Activated gamma-delta T cell treated with Interleukin-2 at 50 U/mL for 16 hours (primary cell): ENCODE measurements around the gene ADAMTS18.

Source experiments
- DNase-seq: peaks from one replicate; pipeline ENCODE4 v3.0.0-alpha.2; 2020

The ADAMTS18 gene

DNA sequence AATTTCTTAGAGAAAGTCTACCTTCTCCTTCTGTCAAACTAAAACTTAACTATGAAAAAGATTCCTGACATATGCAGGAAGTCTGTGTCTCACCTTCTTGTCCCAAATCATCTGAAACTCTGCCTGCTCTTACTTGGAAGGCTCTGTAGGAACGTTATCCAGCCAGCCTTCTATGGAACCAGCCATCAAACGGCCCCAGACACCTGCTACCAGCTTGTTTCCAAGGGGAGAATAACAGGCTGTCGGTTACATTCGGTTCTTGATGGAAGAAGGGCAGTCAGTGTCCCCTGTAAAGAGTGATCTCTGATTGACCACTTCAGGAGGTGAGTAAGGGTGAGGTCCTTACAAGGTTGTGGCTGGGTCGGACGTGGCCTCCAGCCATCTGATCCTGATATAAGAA is 1.7 kb downstream of the ADAMTS18 start:
- DNase-seq = no peak

DNA sequence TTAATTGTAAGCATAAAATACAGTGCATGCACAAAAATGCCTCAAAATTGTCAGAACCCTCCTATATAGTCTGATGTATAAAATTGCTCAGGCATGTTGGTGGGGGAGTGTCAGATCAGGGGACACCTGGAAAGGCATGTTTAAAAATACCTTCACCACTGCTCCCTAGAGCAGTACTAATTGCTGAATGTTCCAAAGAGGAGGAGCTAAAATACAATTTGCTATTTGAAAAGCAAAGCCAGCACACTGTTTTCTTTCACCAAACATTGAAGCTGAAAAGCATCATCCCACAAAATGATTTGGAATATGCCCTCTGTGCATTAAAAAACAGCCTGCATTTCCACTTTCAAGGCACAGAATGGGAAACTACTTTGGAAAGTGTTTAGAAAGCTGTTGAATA is 2.6 kb downstream of the ADAMTS18 start:
- DNase-seq = no peak

DNA sequence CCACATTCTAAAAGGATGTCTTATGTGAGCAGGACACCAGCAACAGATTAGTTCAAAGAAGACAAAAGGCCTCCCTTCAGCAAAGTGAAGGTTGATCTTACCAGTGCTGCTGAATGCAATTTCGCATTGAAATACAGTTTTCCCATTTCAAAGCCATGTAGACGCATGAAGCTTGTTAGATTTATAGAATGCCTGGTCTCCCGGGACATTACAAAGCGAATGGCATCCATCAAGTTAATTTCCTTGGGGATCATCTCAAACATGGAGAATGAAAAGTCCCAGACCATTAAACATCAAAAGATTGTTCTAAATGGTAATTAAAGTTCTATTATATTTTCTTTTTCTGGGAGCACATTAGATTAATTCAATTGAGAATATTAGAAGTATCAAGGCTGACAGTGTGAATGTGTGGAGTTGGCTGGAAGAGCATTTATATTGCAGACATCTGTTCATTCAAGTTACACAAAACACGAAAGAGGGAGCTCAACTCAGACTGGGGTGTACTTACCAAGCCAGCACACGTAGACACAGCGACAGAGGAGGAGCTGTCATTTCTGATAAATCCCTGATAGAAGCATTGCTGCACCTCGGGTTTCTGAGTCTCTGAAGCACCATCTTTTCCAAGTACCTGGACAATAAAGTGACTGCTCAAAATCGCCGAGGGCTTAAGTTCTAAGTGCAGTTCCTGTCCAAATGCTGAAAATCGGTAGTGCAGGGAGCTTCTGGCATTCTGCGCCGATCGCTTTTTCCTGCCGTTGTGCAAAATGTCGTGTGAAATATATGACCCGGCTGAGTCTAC is 3.8 kb downstream of the ADAMTS18 start:
- DNase-seq = no peak

DNA sequence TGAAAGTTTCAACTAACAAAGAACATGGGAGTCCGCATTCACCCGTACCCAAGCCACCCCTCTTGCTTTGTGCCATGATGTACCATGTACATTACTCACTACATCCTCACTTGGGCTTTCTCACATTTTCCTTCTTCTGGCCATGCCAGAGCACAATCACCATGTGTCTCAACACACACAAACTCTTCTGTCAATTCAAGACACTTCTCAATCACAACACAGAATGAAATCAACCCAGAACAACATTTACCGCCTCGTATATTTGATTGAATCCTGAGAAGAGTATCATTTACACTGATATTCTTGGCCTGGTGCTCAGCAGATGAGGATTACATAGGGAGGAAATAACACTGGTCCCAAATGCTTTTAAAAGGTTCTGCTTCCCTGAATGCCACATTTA is 4.5 kb downstream of the ADAMTS18 start:
- DNase-seq = no peak

DNA sequence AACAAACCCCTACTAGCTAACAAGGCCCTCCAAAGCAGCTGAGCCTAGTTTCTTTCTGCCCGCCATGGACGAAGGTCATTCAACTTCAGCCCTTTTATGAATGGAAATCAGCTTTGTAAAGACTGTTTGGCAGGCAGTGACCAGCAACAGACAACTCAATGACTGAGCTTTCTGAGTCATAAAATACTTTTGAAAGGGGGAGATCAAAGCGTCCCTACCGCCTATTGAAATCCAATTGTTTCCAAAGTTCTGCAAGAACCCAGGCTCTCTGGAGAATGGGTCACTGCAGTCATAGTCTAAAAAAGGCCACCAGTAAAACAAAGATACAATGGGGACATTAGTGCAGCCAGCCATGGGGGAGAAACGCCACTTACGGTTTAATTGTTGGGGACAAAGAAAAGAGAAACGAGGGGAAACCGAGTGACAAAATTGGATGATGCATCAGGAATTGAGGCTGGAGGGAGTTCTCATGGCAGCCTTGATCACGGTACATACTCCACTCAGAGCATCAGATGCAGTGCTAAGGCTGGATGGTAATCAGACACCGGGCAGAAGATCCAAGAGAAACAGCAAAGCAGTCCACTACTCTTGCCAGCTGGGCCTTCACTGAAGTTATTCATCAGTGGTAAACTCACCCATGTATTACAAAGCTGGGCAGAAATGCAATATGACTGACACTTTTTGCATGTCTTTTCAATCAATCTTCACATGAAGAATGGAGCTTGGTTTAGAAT is 9.8 kb downstream of the ADAMTS18 start:
- DNase-seq = no peak

DNA sequence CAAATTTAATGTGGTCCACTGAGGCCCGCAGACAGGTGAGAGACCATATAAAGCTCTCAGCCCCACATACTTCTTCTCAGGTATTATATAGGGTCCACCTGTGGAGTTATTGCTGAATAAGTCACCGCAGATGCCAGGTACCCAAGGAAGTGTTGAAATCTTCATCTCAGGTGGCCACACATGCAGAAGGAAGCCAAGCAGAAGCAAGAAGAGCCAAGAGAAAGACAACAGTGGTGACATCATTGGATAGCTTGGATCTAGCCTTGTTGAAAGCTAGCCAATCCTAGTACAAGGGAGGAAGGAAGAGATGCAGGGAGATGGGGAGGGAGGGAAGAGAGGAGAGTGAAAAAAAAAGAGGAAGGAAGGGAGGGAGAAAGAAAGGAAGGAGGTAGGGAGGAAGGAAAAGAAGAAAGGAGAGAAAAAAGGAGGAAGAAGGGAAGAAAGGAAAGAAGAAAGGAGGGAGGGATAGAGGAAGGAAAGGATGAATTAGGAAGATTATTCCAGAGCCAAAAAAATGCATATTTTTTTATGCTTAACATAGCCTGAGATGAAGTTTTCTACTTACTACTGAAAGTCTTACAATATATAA is 12.5 kb downstream of the ADAMTS18 start:
- no peak for DNase-seq

DNA sequence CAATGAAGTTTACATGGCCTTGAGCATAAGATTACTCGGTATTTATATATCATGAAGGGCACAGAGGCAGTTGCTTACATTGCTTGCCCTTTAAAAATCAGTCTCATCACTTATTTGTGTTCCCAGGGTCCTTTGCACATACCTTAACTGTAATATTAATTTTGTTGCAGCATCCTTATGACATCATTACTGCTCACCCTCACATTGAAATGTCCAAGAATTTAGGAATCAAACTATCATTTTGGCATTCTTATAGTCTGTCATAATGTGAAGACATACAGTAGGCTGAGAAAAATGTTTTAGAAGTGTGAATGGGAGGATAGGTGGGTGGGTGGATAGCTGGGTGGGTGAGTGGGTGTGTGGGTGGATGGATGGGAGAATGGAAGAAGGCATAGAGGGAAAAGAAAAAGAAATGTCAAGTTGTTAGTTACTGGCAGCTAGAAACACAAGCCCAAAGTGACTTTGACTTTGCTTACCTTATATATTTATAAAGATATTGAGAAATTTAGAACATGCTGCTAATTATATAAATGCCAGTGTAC is 17.8 kb downstream of the ADAMTS18 start:
- DNase-seq = no peak

DNA sequence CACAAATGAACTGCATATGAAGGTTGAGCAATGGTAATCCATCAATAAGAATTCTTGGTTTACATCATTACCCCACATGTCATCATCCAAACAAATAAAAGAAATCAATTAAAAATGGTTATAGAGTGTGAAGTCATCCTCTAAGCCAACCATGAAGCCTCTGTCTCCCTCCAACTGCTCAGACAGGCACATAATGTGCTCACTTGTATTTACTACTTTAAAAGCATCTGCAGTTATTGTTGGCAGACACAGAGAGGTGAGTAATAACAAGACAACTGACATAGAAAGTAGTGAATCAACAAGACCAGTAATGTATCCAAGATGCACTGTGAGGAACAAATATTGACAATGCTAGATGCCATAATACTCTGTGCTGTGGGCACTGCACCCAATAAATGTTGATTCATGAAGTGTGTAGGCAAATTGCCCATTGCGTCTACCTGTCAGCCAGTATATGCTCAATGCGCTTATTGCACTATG is 20.0 kb downstream of the ADAMTS18 start:
- no peak for DNase-seq

DNA sequence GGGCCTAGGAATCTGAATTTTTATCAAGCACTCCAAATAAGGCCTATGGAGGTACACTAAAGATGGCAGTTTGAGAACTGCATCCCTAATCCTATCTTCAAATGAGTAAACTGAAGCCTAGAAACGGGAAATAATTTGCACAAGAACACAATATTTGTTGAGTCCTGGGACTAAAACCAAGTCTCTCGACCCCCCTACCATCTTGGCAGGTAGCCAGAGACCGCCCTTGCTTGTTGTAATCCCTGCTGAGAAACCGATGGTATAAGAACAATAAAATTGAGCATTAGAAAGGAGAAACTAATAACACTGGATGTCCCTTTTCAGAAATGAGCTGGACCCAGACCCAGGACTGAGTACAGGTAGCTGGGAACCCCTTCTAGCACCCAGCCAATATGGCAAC is 24.4 kb downstream of the ADAMTS18 start:
- no peak for DNase-seq

DNA sequence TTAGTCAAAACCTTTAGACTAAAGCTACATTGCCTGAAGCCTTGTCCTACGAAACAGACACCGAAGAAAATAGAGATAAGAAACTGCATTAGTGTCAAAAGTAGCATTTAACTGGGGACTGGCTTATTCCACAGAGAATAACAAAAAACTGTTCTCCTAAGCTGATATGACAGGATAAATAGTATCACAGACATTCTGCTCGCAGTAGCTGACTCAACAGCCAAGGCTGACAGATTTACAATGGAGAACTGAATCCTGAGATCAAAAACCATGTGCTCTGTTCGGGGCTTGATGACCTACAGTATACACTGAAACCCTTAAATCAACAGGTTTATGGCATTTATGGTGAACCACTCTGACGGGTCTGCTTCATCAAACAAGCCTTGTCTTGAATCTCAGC is 25.5 kb downstream of the ADAMTS18 start:
- DNase-seq = no peak

DNA sequence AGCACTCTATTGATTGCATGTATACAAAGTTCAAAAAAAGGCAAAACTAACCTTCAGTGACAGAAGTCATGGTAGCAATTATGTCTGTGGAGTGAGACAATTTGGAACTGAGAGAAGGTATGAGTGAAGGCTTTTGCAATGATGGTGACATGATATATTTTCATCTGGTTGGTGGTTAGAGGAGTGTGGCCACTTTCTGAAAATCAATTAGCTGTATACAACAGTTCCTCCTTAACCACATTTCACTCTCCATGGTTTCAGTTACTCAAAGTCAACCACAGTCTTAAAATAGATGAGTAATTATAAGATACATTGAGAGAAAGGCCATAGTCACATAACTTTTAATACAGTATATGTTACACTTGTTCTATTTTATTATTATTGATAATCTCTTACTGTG is 26.2 kb downstream of the ADAMTS18 start:
- DNase-seq = no peak

DNA sequence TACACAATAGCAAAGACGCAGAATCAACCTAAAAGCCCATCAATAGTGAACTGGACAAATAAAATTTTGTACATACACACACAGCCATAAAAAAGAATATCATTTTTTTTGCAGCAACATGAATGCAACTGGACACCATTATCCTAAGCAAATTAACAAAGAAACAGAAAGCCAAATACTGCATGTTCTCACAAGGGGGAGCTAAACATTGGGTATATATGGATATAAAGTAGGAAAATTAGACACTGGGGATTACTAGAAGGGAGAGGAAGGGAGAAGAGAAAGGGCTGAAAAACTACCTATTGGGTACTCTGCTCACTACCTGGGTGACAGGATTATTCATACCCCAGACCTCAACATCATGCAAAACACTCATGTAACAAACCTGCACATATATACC is 28.2 kb downstream of the ADAMTS18 start:
- DNase-seq = no peak

DNA sequence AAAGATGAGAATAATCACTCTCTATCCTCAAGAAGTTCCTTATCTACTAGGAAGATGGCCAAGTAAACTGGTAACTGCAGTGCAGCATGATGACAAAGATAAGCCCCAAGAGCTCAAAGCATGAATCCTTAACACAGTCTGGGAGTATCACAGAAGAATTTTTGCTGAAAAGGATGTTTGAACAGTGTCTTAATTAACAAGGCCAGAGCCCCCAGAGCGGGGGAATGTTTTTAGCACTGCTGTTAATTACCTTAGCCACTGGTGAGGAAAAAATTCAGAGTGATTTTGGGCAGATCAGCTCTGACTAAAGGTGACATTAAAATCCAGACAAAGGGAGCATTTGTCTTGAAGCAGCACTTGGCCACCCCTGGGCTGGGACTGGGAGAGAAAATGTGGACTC is 30.1 kb downstream of the ADAMTS18 start:
- no peak for DNase-seq

DNA sequence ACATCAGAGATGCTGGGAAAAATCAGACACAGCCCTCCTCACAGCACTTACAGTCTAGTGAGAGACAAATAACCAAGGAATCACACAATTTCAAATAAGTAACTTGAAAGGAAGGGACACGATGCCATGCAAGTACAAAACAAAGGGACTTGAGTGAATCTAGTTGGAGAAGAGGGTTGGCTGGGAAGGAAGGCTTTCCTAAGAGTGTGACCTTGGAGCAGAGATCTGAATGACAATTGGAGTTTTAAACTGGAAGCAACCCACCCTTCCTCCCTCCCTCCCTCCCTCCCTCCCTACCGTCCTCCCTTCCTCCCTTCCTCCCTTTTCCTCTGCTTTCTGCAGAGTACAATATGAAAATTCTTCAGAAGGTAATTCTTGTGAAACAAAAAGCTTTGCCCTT is 31.1 kb downstream of the ADAMTS18 start:
- no peak for DNase-seq

DNA sequence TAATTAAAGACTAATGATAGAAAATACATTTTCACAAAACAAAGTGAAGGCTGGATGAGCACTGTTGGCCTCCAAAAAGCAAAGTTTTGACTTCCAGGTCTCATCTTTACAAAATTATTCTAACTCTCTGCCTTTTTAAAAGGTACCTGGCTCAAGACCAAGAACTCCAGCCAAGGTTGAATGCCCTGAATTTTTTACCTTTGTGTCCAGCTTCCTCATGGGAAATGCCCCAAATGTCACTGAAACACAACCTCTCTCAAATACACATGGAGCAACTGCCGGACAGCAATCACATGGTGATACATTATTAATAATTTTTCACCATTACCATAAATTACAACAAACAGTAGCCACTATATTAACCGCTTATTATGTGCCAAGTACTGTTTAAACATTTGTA is 32.2 kb downstream of the ADAMTS18 start:
- DNase-seq = no peak

DNA sequence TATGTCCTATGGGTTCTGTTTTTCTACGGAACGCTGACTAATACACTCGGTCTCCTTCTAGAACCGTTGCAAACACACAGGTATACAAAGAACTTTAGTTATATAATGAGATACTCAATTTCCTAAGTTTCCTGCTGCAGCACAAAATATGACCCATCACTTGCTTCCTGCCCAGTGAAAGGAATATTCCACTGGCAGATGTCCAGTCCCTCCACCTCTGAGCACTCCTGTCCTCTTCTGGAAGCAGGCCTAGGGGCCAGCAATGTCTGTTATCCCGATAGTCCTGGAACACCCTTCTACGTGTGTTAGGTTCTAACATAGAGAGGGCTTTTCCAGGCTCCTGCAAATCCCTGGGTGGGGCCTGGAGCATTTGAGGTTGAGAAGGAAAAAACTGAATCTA is 32.7 kb downstream of the ADAMTS18 start:
- no peak for DNase-seq

DNA sequence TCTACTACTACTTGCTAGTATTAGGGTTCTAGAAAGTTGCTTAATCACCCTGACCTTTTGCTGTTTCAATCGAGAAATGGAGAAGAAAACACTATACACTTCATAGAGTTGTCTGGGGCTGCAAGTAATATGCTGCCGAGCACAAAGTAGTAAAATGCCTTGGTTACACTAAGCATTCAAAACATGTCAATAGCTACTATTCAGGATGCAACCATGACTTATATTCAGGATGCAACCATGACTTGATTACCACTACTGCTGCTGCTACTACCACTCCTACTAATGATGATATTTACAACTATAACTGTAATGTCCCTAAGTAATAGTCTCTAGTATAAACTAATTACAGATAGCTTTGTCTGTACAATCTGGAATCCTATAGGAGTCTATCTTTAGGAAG is 35.3 kb downstream of the ADAMTS18 start:
- DNase-seq = no peak

DNA sequence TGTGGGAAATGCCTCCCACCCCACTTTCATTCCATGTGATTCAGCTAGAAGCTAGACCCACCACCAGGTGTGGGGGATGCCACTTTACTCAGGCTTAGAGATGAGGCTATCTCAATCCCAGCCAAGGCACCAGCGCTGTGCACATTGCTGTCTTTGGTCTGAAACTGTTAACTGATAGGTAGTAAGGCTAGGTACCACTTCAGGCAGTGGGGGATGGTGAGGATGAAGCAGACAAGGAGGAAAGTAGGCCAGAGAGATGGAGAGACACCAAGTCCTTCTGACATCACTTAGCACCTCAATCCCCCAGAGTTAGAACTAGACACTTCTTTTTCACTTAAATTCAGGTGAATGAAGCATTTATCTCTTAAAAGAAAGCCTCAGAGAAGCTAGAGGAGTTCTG is 35.8 kb downstream of the ADAMTS18 start:
- DNase-seq = no peak

DNA sequence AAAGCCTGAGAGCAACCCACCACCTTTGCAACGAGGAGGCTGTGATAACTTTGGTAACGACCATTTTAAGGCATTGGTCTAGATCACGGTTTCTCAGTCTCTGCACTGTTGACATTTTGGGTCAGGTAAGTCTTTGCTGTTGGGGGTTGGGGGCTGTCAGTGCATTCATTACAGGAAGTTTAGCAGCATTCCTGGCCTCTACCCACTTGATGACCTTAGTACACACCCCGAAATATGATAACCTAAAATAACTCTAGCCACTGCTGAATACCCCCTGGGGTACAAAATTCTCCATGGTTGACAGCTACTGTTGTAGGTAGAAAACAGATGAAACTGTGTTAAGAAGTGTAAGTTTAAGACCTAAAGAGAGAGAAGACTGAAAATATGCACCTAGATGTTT is 36.3 kb downstream of the ADAMTS18 start:
- DNase-seq = no peak

DNA sequence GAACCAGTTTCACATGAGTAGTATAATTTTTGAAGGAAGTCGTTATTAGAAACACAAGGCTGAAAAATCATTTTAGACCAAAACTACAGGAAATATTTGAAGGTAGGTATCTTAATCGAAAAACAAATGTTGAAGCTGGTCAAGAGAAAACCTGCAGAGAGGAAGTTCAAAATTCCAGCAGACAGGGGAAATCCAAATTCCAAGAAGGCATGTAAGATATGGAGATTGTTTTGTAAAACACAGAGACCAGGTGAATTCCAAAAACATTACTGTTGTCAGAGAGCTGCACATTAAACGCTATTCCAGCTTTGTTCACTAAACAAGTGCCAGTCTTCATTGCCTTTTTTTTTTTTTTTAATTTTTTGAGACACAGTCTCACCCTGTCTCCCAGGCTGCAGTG is 38.4 kb downstream of the ADAMTS18 start:
- no peak for DNase-seq

DNA sequence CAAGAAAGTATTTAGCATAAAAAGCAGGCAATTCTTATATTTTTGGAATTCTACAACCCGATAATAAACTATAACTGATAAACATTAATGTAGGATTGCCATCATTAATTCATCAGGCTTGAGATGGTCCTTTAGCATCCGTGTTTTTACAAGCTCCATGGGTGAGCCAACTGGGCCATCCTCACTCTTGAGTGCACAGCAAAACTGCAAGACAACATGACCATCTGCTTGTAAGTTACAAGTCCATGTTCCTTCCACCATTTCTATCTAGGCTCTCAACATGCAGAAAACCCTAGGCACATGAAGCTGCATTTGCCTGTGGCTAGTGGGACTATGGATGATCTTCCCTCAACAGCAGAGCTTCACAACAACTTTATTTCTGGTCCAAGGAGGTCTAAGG is 40.1 kb downstream of the ADAMTS18 start:
- DNase-seq = no peak

DNA sequence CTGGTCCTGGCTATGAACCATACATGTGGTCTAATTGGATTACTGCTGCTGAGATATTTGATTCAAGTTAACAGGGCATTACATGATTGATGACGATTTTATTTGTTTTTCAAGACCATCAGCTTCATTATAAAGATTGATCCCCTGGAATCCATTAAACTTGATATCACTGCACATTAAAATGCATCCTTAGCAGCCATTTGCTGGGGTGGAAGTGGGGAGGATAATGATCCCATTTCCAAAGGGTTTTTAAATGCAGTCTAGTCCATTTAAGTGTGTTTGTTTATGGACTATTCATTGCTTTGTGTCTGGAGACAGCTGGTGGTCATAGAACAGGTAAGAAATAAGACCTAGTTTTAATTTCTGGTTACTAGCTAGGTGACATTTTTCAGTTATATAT is 40.9 kb downstream of the ADAMTS18 start:
- no peak for DNase-seq

DNA sequence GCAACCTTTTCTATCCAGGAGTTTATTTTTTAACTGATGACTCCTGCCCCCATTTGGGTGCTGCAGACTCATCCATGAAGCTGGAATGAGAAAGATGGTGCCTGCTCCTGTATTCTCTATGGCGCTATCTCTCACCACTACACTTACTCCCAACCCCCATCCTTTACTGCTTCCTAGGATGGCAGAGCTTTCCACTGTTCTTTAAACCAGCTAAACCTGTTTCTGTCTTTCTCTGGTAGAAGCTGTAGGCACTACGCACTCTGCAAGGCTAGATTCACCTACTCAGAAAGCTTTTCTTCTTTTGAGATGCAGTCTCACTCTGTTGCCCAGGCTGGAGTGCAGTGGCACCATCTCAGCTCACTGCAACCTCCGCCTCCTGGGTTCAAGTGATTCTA is 47.0 kb downstream of the ADAMTS18 start:
- DNase-seq = no peak
